ENCODE measurements around the gene LBR.

DNA sequence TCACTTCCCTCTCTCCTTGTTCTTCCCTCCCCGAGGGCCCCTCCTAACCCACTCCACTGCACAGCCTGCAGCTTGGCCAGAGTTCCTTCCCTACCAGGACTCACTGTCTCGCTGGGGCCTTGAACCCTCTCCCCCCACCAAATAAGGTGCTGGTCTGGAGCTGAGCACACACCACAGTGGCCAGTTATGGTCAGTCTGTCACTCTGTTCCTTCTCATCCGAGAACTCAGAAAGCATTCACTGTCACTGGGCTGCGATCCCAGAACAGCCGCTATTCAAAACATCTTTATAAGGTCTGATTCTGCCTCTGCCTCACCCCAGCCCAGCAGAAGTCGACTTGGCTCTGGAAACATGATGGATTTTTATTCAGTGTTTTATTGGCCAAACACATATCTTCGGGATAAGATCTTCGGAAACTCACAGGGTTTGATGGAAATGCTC is 19.8 kb upstream of the LBR start:
- TF ChIP-seq CTBP1 (IDR thresholded peaks at IDR 0.05; ENCODE audit: borderline replicate concordance) (no peak), ARNT (IDR thresholded peaks at IDR 0.05) (no peak), LEF1 (IDR thresholded peaks at IDR 0.05; ENCODE audit: borderline replicate concordance) (no peak), SP1 (IDR thresholded peaks at IDR 0.05) (no peak), L3MBTL2 (conservative IDR thresholded peaks at IDR 0.05) (no peak), FOXA1 (IDR thresholded peaks at IDR 0.05) (no peak), NFRKB (IDR thresholded peaks at IDR 0.05) (no peak), ELF4 (IDR thresholded peaks at IDR 0.05) (no peak), FOXM1 (IDR thresholded peaks at IDR 0.05; ENCODE audit: borderline replicate concordance) (no peak), BHLHE40 (IDR thresholded peaks at IDR 0.05; ENCODE audit: borderline replicate concordance) (no peak), HDGF (IDR thresholded peaks at IDR 0.05; ENCODE audit: borderline replicate concordance) (no peak), ZNF384 (IDR thresholded peaks at IDR 0.05) (no peak), TARDBP (IDR thresholded peaks at IDR 0.05) (no peak)
- TF ChIP-seq, protein P1, sequence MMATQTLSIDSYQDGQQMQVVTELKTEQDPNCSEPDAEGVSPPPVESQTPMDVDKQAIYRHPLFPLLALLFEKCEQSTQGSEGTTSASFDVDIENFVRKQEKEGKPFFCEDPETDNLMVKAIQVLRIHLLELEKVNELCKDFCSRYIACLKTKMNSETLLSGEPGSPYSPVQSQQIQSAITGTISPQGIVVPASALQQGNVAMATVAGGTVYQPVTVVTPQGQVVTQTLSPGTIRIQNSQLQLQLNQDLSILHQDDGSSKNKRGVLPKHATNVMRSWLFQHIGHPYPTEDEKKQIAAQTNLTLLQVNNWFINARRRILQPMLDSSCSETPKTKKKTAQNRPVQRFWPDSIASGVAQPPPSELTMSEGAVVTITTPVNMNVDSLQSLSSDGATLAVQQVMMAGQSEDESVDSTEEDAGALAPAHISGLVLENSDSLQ (IDR thresholded peaks at IDR 0.05), result no peak

Measured in HEK293T (cell line).